Stimulated activated CD8-positive, alpha-beta memory T cell treated with anti-CD3 and anti-CD28 coated beads, Interleukin-12 subunit alpha, Interleukin-12 subunit beta, amount 100 ng/mL, for 4 hours (primary cell): ENCODE results near the gene SEMA3C.

Experiments
- DNase-seq: peaks from one replicate; pipeline ENCODE4 v3.0.0-alpha.2; 2020; ENCODE audit warnings: low read depth

SEMA3C gene

GRCh38 chr7:80823057-80823456 lies 95.8 kb downstream of the SEMA3C start:
- DNase-seq, result no peak

- DNase-seq, result no peak
These were observed 97.0 kb downstream of the SEMA3C start for GRCh38 chr7:80821771-80822319.

GRCh38 chr7:80819503-80819902 lies 99.3 kb downstream of the SEMA3C start:
- no peak for DNase-seq

GRCh38 chr7:80818181-80818580 lies 100.7 kb downstream of the SEMA3C start:
- DNase-seq, result no peak

GRCh38 chr7:80816806-80817205 lies 102.0 kb downstream of the SEMA3C start:
- no peak for DNase-seq

- no peak for DNase-seq
These were observed 103.1 kb downstream of the SEMA3C start for GRCh38 chr7:80815733-80816132.

- no peak for DNase-seq
These were observed 109.3 kb downstream of the SEMA3C start for GRCh38 chr7:80809545-80809944.

- DNase-seq, result no peak
These were observed 111.5 kb downstream of the SEMA3C start for GRCh38 chr7:80807166-80807900.

GRCh38 chr7:80806663-80807062 lies 112.2 kb downstream of the SEMA3C start:
- DNase-seq, result no peak

GRCh38 chr7:80804589-80804988 lies 114.3 kb downstream of the SEMA3C start:
- DNase-seq, result no peak

GRCh38 chr7:80802527-80802926 lies 116.3 kb downstream of the SEMA3C start:
- DNase-seq, result no peak

- DNase-seq, result no peak
These were observed 123.9 kb downstream of the SEMA3C start for GRCh38 chr7:80794631-80795573.

- no peak for DNase-seq
These were observed 127.3 kb downstream of the SEMA3C start for GRCh38 chr7:80791509-80791929.

- no peak for DNase-seq
These were observed 128.0 kb downstream of the SEMA3C start for GRCh38 chr7:80790877-80791276.

- DNase-seq, result no peak
These were observed 131.1 kb downstream of the SEMA3C start for GRCh38 chr7:80787721-80788120.

GRCh38 chr7:80785961-80786536 lies 132.8 kb downstream of the SEMA3C start:
- DNase-seq, result no peak

- no peak for DNase-seq
These were observed 133.6 kb downstream of the SEMA3C start for GRCh38 chr7:80785276-80785675.

- DNase-seq, result no peak
These were observed 135.0 kb downstream of the SEMA3C start for GRCh38 chr7:80783678-80784327.

GRCh38 chr7:80783186-80783677 lies 135.6 kb downstream of the SEMA3C start:
- no peak for DNase-seq

- no peak for DNase-seq
These were observed 137.3 kb downstream of the SEMA3C start for GRCh38 chr7:80781561-80781979.

- no peak for DNase-seq
These were observed 137.7 kb downstream of the SEMA3C start for GRCh38 chr7:80781146-80781545.

GRCh38 chr7:80779456-80779855 lies 139.4 kb downstream of the SEMA3C start:
- no peak for DNase-seq
